GM19328 (cell line): Measurements from ENCODE around the gene TRAF2.

Experiments used
- ATAC-seq: cut with Tn5 transposase; IDR thresholded peaks from one replicate; pipeline ENCODE4 v1.9.1; 2021; ENCODE audit warnings: mild to moderate bottlenecking, moderate library complexity; ENCODE audit not compliant: unreplicated experiment

The TRAF2 gene

GRCh38 chr9:136846376-136847087 is 39.8 kb upstream of the TRAF2 start:
- no peak for ATAC-seq

DNA sequence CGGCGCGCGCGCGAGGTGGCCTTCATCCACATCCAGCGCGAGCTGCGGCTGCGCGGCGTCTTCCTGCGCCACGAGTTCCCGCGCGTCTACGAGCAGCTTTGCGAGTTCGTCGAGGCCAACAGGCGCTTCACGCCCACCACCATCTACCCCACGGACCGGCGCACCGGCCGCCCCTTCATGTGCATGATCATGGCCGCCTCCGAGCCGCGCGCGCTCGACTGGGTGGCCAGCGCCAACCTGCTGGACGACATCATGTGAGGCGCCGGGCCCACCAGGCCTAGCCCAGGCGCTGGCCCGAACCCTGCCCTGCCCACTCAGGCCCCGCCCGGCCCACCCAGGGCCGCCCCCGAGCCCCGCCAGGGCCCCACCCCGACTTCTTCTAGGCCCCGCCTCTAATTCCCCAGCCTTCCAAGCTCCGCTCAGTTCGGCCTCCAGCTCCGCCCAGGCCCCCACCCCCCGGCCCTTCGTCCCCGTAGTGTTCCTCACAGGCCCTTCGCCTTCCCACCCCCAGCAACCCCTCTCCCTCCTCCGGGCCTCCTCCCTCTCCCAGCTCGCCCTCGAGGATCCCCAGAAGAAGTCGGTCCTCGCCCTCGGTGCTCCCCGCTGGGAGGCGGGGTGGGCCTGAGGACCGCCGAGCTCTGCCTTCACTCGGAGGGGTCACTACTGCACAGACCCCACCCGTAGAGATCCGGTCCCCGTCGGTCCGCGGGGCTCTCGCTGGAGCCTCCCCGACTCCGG is 39.1 kb upstream of the TRAF2 start:
- ATAC-seq: no peak

- no peak for ATAC-seq
Measured at GRCh38 chr9:136847826-136848392, 38.4 kb upstream of the TRAF2 start.

GRCh38 chr9:136848393-136849037 is 37.8 kb upstream of the TRAF2 start:
- no peak for ATAC-seq

DNA sequence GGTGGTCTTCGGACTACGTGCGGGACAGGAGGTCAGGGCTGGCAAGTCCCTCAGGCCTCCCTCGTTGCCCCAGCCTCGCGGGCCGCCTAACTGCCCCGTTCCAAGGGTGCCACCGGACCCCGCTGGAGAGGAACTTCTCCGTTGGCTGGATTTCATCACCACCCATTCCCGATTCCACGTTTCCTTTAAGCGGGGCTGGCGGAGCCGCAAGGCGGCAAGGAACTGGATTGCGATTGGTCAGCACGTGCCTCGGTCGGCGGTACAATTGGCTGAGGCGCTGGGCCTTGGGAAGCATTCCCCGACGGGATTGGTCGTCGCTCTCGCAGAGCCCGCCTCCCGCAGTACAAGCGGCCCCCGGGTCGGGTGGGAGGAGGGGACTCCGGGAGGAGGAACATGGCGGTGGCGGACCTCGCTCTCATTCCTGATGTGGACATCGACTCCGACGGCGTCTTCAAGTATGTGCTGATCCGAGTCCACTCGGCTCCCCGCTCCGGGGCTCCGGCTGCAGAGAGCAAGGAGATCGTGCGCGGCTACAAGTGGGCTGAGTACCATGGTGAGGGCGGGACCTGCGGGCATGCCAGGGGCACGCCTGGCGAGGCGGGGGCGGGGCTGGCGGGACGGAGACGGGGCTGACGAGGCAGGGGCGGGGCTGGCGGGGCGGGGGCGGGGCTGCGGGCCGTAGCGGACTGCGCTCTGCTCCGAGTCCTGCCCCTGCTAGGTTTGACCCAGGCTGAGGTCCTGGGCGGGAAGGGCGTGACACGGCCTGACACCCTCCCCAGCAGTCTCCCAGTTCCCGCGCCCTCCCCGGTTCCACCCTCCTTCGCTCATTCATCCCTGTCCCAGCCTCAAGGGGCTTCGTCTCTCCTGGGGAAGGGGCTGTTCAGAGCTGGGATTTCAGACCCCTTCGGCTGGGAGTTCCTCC is 37.0 kb upstream of the TRAF2 start, which contains the start of gene PHPT1:
TSS of gene PHPT1 (plus strand) at position 372 of the 922 bp plus-strand sequence. CDS start at position 394, 22 bp downstream.
- peak; percentile 83 for ATAC-seq

DNA sequence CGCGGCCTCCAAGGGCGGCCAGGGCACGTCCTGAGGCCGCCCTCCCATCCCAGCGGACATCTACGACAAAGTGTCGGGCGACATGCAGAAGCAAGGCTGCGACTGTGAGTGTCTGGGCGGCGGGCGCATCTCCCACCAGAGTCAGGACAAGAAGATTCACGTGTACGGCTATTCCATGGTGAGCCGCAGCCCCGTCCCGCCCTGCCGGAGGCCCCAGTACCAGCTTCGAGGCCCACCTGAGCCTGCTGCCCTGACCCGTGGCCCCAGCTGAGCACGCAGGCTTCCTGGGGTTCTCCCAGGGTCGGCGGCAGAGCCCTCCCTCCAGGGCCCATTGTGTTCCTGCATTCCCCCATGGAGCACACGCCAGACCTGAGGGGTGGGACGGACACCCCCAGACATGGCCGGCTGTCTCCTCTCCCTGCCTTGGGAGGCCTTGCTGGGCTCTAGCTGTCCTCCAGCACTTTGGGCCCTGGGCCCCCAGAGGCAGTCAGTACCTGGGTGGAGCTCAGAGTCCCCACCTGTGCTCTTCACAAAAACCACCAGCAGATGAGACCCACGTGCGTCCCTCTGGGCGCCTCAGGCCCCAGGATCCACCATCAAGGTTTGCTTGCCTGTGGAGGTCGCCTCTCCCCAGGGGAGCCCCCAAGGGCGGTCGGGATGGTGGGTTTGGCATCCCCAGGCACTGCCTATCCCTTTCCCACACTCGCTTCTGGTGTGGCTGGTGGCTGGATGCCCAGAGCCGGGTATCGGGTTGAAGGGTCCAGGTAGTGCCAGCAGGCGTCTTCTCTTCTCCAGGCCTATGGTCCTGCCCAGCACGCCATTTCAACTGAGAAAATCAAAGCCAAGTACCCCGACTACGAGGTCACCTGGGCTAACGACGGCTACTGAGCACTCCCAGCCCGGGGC is 36.1 kb upstream of the TRAF2 start:
- no peak for ATAC-seq

- ATAC-seq: no peak
Measured at GRCh38 chr9:136850866-136851775, 35.2 kb upstream of the TRAF2 start.

GRCh38 chr9:136851941-136852663 is 34.2 kb upstream of the TRAF2 start, which contains the start of gene MAMDC4:
MAMDC4 (plus strand) TSS chr9:136852346; CDS start chr9:136852417, 71 bp downstream.
- ATAC-seq: no peak

- ATAC-seq: no peak
Measured at GRCh38 chr9:136852664-136853595, 33.4 kb upstream of the TRAF2 start.

GRCh38 chr9:136853596-136854112 is 32.7 kb upstream of the TRAF2 start:
- ATAC-seq: no peak

DNA sequence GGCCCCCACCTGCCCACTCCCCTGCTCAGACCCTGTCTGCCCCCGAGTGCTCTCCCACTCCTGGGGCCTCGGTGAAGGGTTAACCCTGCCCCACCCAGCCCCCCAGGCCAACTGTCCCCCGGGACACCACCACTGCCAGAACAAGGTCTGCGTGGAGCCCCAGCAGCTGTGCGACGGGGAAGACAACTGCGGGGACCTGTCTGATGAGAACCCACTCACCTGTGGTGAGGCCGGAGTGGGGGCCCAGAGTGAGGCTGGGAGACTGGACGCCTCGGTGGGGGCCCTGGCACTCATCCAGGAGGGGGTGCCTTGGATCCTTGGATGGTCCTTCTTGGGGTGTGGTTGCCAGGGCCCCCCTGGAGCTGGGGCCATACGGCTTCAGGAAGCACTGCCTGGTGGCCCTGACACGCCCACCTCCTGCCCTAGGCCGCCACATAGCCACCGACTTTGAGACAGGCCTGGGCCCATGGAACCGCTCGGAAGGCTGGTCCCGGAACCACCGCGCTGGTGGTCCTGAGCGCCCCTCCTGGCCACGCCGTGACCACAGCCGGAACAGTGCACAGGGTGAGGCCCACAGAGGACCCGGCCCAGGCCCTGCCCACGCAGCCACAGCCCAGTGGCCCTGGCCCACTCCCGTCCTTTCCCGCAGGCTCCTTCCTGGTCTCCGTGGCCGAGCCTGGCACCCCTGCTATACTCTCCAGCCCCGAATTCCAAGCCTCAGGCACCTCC is 32.0 kb upstream of the TRAF2 start:
- ATAC-seq: no peak

DNA sequence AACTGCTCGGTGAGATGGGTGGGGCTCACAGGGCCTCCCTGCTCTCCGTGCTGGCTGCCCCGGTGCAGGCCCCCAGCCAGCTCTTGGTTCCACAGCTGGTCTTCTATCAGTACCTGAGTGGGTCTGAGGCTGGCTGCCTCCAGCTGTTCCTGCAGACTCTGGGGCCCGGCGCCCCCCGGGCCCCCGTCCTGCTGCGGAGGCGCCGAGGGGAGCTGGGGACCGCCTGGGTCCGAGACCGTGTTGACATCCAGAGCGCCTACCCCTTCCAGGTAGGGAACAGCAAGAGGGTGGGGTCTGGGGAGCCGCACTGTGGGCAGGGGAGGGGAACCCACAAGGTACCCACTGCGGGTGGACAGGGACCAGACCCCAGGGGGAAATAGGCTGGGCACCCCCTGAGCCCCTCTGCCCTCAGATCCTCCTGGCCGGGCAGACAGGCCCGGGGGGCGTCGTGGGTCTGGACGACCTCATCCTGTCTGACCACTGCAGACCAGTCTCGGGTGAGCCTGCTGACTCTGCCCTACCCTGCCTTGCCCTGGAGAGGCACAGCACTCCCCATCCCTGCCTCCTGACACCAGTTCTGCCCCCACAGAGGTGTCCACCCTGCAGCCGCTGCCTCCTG is 31.4 kb upstream of the TRAF2 start:
- no peak for ATAC-seq

GRCh38 chr9:136855461-136856078 is 30.7 kb upstream of the TRAF2 start:
- no peak for ATAC-seq

DNA sequence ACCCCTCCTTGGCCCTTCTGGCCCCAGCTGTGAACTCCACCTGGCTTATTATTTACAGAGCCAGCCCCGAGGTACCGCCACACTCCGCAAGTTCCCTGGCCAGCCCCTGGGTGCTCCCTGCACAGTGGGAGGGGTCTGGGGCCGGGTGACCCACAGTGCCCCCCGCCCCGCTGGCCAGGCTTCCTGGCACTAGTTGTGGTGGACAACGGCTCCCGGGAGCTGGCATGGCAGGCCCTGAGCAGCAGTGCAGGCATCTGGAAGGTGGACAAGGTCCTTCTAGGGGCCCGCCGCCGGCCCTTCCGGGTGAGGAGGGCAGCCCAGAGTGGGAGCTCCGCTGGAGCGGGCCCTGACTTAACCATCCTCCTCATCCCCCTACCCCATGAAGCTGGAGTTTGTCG is 30.2 kb upstream of the TRAF2 start:
- ATAC-seq: no peak
